HG02970 (cell line): ENCODE measurements around the gene RRP36.
"Not testable (repeated sequence)": the region's sequence is repeated elsewhere in the genome, so short reads cannot be mapped to it uniquely, and the experiment has no call there.

Experiments used
- ATAC-seq: cut with Tn5 transposase; IDR thresholded peaks from one replicate; pipeline ENCODE4 v1.9.1; 2021; ENCODE audit warnings: mild to moderate bottlenecking, moderate library complexity, moderate number of reproducible peaks; ENCODE audit not compliant: unreplicated experiment, low FRiP score

RRP36 gene

DNA sequence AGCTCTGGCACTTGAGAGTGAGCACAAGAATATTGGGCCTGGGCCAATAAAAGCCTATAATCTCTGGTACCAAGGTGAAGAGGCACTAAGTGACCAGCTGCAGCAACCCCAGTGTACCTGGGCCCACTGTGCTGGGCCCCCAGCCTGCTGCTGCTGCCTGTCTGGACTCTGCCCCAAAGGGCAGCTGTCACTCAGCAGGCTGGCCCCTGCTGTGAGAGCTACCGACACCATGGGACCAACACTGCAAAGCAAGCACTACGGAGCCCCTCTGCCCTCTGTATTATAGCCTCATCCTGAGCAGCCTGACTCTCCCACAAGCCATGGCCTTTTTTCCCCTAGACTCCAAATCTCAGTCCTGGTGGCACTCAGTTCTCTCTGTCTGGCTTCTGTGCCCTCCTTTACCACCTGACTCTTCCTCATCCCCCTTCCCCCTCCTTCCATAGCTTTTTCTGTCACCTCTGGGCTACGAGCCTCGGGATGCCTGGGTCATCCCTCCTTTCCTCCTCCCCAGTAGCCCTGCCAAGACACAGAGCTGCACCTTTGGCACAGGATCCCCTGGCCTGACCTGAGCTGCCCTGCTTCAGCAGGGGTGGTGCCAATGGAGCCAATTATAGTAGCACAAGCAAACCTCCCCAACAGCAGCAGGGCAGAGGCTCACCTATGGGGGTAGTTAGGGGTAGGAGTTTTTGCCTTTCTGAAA lies 14.2 kb downstream of the RRP36 start:
- no peak for ATAC-seq

DNA sequence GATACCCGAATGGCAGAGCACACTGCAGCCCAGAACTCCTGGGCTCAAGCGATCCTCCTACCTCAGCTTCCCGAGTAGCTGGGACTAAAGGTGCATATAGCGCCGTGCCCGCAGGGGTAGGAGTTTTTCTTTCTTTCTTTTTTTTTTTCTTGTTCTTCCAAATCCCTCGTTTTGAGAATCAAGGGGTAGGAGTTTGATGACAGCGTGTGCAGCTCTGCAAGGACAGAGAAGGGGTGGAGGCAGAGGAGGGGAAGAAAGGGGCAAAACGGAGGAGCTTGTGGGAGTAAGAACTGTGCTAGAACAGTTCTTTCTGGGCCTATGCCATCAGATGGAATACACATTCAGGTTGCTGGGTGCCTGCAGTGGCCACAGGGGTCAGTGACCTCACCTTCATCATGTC lies 15.3 kb downstream of the RRP36 start:
- ATAC-seq, result no peak

DNA sequence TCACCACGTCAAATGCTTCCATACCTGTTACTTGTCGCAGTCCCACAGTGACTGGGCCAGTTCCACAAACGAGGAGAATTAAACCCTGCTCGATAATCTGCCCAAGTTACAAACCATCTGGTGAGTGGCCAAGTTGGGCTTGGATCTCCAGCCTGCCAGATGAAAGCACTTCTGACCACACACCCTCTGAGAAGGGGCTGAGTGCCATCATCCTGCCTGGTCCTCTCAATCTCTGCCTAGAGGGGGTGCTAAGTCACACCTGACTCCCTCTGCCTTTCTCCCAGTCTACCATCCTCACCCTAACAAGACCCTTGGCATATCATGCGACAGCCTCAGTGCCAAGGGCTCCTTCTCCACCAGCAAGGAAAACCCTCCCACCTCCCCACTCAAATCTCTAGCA lies 15.8 kb downstream of the RRP36 start:
- ATAC-seq, result no peak

DNA sequence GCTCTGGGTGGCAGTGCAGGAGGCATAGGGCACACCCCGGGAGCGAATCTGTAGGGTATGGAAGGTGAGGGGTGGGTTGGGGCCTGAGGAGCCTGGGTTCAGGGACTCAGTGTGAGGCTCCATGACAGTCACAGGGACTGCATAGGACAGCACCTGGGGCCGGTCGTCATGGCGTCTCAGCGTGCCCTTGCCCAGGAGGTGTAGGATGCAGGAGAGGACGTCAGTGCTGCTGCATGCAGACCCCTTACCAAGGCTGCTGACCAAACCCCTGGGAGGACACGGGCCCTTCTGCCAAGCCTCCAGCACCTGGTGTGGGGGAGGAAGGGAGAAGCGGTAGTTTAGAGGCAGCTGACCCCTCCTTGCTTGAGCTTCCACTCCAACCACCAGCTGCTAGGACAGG lies 16.3 kb downstream of the RRP36 start:
- ATAC-seq, result no peak

DNA sequence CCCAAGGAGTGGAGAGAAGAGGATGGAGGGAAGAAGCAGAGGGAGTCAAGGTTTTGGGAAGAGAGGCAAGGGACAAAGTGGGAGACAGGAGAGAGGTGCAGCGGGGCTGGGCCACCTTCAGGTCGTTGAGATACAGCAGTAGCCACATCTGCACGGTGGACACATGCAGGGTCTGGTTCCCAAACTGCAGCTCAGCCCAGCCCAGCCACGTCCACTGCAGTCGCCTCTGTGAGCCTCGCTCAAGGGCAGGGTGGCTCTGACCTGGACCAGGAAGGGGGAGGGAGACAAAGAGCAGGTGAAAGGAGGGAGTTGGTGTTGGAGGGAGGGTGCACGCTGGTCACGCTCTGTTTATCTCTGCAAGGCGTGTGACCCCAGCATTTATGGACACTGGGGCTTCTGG lies 17.3 kb downstream of the RRP36 start:
- ATAC-seq, result no peak

DNA sequence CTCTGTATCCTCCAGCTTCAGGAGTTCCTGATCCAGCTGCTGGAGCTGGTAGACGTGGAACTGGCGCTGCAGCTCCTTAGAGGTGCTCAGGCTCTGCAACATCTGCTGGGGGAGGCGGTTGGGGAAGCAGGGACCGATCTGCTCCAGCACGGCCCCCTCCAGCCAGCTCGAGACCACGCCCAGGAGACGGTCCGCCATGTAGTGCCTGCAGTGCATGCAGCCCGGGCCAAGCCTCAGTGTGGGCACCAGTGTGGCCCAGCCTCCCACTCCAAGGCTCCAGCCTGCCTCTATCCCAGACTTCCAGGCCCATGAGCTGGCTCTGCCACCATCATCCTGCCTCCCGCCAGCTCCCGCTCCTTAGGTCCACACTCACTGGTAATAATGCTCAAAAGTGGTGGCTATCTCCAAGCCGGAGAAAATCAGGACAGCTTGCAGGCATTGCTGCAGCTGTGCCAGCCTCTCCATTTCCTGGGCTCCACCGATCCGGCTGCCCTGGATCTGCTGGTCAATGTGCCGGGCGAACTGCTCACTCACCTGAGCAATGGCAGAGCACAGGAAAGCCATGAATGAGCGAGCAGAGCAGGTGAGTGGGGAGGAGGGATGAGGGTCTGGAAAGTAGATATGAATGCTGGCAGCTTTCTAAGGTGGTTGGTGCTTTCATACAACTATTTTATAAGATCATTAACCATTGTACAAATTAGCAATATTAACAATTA lies 19.3 kb downstream of the RRP36 start:
- ATAC-seq, result no peak

DNA sequence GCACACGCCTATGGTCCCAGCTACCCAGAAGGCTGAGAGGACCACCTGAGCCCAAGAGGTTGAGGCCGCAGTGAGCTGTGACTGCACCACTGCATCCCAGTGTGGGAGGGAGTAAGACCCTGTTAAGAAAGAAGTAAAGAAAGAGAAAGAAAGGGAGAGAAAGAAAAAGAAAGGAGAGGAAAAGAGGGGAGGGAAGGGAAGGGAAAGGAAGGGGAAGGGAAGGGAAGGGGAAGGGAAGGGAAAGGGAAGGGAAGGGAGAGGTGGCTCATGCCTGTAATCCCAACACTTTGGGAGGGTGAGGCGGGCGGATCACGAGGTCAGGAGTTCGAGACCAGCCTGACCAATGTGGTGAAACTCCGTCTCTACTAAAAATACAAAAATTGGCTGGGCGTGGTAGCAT lies 20.1 kb downstream of the RRP36 start:
- ATAC-seq, result not testable (repeated sequence)

DNA sequence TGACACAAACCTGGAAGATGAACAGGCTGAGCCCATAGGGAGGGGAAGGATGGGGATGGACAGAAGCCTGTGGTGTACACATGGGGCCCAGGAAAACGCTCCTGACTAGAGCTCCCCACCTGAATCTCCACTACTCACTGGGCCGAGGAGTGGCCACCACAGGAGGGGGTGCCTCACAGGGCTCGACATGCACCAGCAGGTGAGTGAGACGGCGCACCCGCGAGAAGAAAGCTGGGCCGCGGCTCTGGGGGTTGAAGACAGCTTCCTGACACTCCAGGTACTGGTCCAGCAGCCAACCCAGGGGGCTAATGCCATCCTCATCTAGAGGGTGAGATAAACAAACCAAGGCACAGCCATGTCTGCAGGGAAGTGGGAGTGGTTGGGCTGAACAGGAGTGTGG lies 21.9 kb downstream of the RRP36 start:
- no peak for ATAC-seq

DNA sequence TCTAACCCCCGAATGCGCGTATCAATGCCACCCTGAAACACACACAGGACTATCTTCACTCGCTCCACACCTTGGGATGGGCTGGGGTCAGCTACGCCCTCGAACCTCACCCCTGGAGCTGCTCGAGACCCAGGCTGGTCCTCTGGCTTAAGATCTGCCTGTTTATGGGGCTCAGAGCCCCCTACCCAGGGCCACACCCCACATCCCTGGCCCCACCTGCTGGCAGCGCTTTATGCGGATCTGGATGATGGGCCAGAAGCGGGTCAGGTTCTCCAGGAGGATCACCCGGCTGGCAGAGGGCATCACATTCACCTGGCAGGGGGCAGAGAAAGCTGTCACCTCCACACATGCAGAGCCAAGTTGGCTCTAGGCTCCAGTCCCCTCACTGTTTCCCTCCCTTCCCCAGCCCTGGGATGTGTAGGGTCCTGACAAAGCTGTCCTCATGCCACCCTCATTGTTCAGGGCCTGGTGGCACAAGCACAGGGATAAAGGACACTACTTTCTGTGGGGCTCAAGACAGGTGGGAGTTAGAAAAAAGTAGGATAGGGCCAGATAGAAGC lies 24.0 kb downstream of the RRP36 start:
- ATAC-seq, result no peak

DNA sequence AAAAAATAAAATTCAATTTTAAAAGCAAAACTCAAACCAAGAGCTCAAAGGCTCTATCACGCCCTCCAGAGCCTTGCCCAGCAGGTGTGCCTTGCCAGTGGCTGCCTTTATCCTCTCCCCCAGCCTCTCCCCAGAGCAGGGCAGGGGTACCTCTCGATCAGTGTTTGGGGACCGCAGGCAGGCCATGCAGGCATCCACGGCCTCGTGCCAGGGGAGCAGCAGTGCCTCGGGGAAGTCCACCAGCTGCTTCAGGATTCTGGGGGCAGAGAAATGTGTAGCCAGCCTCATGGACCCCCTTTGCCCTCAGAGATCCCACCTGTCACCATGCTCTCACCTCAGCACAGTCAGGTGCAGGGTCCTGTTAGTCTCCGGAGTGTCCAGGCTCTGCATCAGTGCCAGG lies 26.6 kb downstream of the RRP36 start:
- no peak for ATAC-seq

DNA sequence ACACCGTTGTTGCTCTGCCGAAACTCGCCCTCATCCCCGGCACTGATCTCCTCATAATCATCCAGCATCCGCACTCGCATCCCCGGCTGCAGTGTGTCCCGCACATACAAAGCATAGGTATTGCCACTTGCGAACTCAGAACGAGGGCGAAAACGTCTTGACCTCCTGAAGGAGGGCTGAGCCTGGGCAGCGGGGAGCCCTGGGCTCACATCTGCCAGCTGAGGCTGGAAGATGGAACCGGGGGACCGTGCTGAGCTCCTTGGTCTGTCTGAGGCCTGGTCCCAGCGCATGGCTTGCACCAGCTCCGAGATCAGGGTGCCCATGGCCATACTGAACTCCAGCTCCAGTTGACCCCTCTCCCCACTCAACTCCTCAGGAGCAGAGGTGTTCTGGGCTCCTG lies 29.6 kb downstream of the RRP36 start:
- no peak for ATAC-seq

DNA sequence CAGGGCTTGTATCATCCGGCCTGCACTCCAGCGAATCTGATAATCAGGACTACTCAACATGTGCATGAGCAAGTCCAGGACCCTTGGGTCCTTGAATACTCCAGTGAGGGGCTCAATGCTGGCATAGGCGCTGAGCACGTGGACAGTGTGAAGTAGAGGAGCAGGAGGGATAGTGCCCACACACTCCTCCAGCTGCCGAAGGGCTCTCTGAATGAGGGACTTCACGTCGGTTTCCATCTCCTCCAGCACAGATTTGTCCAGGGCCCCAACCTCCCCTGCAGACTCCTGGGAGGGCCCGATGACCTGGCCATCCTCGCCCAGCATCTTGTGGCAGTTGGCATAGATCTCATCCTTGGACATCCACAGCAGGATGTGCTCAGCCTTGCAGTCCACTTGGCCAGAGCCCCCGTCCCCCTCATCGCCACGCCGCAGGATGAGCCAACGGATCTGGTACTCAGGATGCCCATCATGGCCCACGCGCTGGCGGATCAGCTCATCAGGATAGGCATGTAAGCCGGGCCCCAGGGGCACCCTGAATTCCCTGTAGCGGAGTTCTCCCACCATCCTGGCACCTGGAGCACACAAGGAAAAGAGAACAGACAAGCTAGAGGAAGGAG lies 30.9 kb downstream of the RRP36 start:
- ATAC-seq, result no peak

DNA sequence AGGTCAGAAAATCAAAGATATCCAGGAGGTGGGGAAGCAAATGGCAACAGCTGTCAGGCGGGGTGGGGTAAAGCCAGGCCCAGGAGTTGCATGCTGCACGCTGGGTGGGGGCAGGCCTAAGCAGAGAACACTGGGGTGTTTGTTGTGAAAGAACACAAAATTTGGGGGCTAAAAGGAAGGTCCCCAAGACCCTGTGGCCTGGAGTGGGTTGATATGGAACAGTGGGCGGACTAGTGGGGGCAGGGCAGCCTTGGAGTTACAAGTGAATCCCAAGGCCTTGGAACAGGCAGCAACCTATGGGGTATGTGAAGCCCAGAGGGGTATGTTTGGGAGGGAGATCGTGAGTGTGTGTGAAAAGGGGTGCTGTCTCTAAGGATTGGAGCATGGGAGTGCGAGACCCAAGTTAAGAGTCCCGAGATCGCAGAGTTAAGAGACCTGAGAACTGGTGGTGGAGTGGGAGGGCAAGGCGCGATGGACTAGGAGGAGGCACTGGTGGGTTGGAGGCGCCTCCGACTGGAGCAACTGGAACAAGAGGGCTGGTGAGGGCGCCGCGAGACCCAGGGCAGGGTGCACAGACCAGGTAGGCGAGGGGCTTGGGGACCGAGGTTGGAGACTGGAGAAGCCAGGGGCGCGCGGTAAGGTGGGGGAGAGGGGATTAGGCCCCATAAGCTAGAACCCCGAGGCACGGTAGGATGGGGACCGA lies 31.6 kb downstream of the RRP36 start:
- ATAC-seq, result no peak

DNA sequence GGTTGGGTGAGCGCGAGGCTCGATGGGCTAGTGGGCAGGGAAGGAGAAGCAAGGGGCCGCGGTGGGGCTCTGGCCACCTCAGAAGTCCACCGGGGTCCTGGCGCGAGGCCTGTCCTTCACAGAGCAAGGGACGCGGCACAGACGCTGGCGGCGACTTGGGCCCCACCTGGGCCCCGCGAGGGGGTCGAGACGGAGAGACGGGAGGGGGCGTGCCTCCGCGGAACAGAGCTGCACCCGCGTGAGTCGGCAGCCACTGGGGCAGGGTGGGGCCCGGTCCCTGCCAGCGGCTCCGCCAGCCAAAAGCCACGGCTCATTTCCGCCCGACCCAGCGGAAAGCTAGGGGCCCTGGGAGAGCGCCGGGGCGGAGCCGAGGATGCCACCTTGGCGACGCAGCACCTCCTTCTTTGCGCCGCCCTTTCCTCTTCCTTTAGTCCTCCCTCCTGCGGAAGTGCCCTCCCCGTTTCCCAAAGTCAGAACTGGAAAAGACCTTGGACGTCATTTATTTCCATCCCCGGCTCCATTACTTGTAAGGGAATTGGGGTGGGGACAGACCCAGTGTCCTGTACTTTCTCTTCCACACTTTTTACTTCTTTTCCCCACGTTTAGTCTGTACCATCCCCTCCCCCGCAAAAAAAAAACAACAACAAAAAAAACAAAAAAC lies 32.3 kb downstream of the RRP36 start, which contains the start of gene CUL7:
Gene CUL7 (minus strand): TSS at position 307 of the 661 bp plus-strand sequence. CDS start 1,063 bp downstream, outside the sequence.
- no peak for ATAC-seq

DNA sequence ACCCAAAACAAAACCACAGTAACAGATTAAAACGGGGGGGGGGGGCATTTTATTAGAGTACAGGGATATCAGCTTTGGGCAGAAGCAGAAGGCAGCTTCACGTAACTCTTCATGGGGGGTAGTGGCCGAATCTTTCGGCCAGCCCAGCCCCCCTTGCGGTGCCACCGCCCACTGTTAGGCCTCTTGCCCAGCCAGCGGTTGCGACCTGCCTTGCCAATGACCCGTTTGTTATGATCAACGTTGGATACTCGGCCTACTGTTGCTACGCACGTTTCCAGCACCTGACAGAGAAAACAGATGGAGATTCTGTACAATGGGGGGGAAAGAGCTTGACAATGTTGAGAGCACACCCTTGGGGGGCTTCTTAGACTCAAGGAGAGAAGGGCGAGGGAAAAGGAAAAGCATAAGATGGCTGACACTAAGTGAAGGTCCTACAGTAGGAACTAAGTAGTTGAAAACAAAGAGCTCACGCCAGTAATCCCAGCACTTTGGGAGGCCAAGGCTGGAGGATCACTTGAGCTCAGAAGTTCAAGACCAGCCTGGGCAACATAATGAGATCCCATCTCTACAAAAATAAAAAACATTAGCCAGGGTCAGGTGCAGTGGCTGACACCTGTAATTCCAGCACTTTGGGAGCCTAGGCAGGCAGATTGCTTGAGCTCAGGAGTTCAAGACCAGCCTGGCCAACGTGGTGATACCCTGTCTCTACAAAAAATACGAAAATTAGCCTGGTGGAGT lies 33.0 kb downstream of the RRP36 start:
- ATAC-seq, result no peak

DNA sequence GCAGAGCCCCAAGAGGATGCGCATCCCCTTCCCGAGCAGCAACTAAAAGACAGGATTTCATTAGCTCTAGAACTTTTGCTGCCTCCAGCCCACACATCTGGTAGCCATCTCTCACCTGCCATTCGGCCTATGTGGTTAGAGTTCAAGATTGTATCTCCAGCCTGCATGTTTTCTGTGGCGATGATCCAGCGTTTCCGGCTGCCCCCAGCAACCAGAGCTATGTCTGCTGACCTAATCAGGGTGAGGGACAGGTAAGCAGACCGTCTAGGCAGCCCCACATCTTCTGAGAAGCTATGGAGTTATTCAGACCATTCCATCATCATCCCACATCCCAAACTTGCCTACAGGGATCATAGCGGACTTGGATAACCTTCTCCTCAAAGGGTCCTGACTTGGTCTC lies 34.5 kb downstream of the RRP36 start:
- ATAC-seq, result no peak

DNA sequence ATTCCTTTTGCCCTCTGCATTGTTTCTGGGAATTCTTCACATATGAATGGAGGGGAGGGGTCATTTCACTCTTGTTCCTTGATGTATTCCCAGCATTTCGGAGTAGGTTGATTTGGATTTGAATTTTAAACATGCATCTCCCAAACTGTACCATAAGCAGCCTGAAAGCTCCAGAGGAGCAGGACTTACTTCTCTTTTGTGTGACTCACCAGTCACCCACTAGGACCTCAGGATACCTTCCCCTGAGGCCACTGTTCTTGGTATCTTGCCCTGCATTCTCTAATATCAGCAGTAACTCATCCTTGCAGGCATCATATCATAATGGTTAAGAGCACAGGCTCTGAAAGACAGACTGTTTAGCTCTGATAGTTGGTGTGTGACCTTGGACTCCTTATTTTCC lies 37.1 kb downstream of the RRP36 start:
- ATAC-seq, result no peak

DNA sequence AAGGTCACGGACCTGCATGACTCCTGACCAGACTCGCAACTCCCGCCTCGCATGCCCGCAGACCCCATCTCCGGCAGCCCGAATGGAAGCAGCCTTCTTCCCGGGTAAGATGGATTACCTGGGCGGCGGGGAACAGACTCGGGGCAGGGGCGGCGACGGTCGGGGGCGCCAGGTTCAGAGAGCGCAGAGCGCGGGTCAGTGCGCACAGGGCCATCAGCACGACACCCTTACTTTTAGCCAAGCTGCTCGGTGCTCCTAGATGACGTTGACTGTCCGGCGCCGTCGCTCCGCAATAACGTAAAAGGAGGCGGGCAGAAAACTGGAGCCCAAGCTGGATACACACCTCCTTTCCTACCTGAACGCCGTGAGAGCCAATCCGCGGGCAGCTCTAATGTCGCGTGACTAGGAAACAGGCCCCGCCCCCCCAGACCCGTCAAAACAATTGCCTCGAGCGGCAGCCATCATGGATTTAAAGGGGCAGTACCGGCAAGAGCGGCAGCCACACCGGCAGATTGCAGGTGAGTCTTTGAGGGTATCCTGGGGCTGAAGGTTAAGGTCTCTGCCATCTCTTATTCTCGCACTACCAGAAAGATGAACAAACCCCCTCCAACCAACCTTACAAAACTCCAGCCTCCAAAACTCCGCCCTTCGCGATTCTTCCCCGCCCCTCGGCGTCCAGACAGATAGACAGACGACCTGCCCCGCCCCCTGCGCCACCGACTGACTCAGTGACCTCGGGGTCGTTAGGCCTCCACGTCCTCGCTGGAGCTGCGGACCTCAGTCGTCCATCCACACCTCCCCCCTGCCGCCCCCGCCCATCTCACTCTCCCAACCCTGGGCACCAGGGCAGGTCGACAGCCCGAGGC lies 38.0 kb downstream of the RRP36 start, which contains the start of the genes KLC4 and MRPL2:
Gene KLC4 (plus strand): TSS at position 464 of the 866 bp plus-strand sequence. CDS start 1,705 bp downstream, outside the sequence.
Gene MRPL2 (minus strand): TSS at position 267 of the 866 bp plus-strand sequence. CDS start 53 bp downstream, at position 214.
- ATAC-seq, result peak; percentile 91
